Ishikawa (cell line): ENCODE data around the gene B4GALNT3.

Source experiments
- CEBPB ChIP-seq: IDR thresholded peaks from 2 replicates; pipeline ENCODE4 v1.6.1; 2012
- CREB1 ChIP-seq: IDR thresholded peaks from 2 replicates; pipeline ENCODE4 v1.6.1; 2012; ENCODE audit warnings: low read depth
- EGR1 ChIP-seq: IDR thresholded peaks from 2 replicates; pipeline ENCODE4 v1.6.1; 2012
- EP300 ChIP-seq: IDR thresholded peaks from 2 replicates; pipeline ENCODE4 v1.6.1; 2012; ENCODE audit warnings: borderline replicate concordance
- FOXM1 ChIP-seq: IDR thresholded peaks from 2 replicates; pipeline ENCODE4 v1.6.1; 2012; ENCODE audit warnings: low read depth, borderline replicate concordance
- MAX ChIP-seq: IDR thresholded peaks from 2 replicates; pipeline ENCODE4 v1.6.1; 2012
- NFIC ChIP-seq: IDR thresholded peaks from 2 replicates; pipeline ENCODE4 v1.6.1; 2012
- RAD21 ChIP-seq: IDR thresholded peaks from 2 replicates; pipeline ENCODE4 v1.6.1; 2012; ENCODE audit warnings: low read depth
- REST ChIP-seq: IDR thresholded peaks from 2 replicates; pipeline ENCODE4 v1.6.1; 2012; ENCODE audit warnings: low read depth, mild to moderate bottlenecking
- TAF1 ChIP-seq: IDR thresholded peaks from 2 replicates; pipeline ENCODE4 v1.6.1; 2012; ENCODE audit warnings: low read depth, mild to moderate bottlenecking
- TCF12 ChIP-seq: IDR thresholded peaks from 2 replicates; pipeline ENCODE4 v1.6.1; 2012; ENCODE audit warnings: low read depth
- TEAD4 ChIP-seq: IDR thresholded peaks from 2 replicates; pipeline ENCODE4 v1.6.1; 2012
- USF1 ChIP-seq: IDR thresholded peaks from 2 replicates; pipeline ENCODE4 v1.6.1; 2012
- YY1 ChIP-seq: IDR thresholded peaks from 2 replicates; pipeline ENCODE4 v1.6.1; 2012; ENCODE audit warnings: low read depth
- ZBTB7A ChIP-seq: IDR thresholded peaks from 2 replicates; pipeline ENCODE4 v1.6.1; 2012; ENCODE audit warnings: low read depth

B4GALNT3 gene

GRCh38 chr12:554001-554285 is 94.2 kb downstream of the B4GALNT3 start:
- no peak for TF ChIP-seq ZBTB7A
- no peak for TF ChIP-seq EGR1
- no peak for TF ChIP-seq TAF1
- no peak for TF ChIP-seq REST
- TF ChIP-seq TEAD4 = no peak
- TF ChIP-seq CREB1 = no peak
- no peak for TF ChIP-seq EP300
- TF ChIP-seq TCF12 = no peak
- no peak for TF ChIP-seq NFIC
- TF ChIP-seq USF1 = no peak
- TF ChIP-seq YY1 = no peak
- TF ChIP-seq FOXM1 = no peak
- no peak for TF ChIP-seq CEBPB
- TF ChIP-seq MAX = no peak
- no peak for TF ChIP-seq RAD21

DNA sequence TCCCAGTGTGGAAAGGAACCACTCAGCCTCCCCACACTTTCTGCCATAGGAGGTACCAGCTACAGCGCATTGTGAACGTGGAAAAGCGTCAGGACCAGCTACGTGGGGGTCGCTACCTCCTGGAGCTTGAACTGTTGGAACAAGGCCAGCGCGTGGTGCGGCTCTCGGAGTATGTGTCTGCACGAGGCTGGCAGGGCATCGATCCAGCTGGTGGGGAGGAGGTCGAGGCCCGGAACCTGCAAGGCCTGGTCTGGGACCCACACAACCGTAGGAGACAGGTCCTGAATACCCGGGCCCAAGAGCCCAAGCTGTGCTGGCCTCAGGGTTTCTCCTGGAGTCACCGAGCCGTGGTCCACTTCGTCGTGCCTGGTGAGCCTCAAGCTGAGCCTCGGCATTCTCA is 96.8 kb downstream of the B4GALNT3 start:
- TF ChIP-seq EP300 (no peak), RAD21 (no peak), MAX (no peak), FOXM1 (no peak), YY1 (no peak), TEAD4 (no peak), EGR1 (no peak)

GRCh38 chr12:558580-558979 is 98.8 kb downstream of the B4GALNT3 start:
- no peak for TF ChIP-seq FOXM1
- no peak for TF ChIP-seq CEBPB
- TF ChIP-seq EGR1 = no peak
- TF ChIP-seq ZBTB7A = no peak
- no peak for TF ChIP-seq TCF12
- no peak for TF ChIP-seq CREB1
- no peak for TF ChIP-seq EP300
- no peak for TF ChIP-seq TEAD4
- no peak for TF ChIP-seq MAX
- TF ChIP-seq USF1 = no peak
- no peak for TF ChIP-seq RAD21
- no peak for TF ChIP-seq TAF1
- no peak for TF ChIP-seq YY1
- TF ChIP-seq NFIC = no peak
- TF ChIP-seq REST = no peak

GRCh38 chr12:559208-559905 is 99.6 kb downstream of the B4GALNT3 start:
- no peak for TF ChIP-seq TEAD4
- TF ChIP-seq FOXM1 = no peak
- no peak for TF ChIP-seq EGR1
- TF ChIP-seq NFIC = no peak
- TF ChIP-seq ZBTB7A = no peak
- TF ChIP-seq YY1 = no peak
- TF ChIP-seq MAX = no peak
- no peak for TF ChIP-seq CEBPB
- no peak for TF ChIP-seq CREB1
- no peak for TF ChIP-seq EP300
- TF ChIP-seq TCF12 = no peak
- no peak for TF ChIP-seq REST
- no peak for TF ChIP-seq RAD21
- no peak for TF ChIP-seq TAF1
- TF ChIP-seq USF1 = no peak
